Chondrocyte (in vitro differentiated cells): Measurements from ENCODE around the gene RNF213. TPM values are rescaled to one million over a fixed set of nuclear protein-coding genes. Genes with fewer than 3 reads are reported as not detected.

Source experiments
- DNase-seq: peaks from one replicate; pipeline ENCODE4 v3.0.0; 2021; ENCODE audit warnings: mixed read lengths, low spot score
- H3K27ac Mint-ChIP-seq: one replicate; pipeline ENCODE4 v1.8.0; 2021; ENCODE audit warnings: mild to moderate bottlenecking, moderate library complexity, mixed read lengths; ENCODE audit not compliant: unreplicated experiment
- H3K27me3 Mint-ChIP-seq: 2 replicates; pipeline ENCODE4 v1.8.0; 2021; ENCODE audit warnings: low read depth, mixed read lengths
- H3K36me3 Mint-ChIP-seq: 2 replicates; pipeline ENCODE4 v1.8.0; 2021; ENCODE audit warnings: low read depth, mixed read lengths
- H3K4me1 Mint-ChIP-seq: 2 replicates; pipeline ENCODE4 v1.8.0; 2021; ENCODE audit warnings: low read depth, mild to moderate bottlenecking, mixed read lengths
- H3K4me3 Mint-ChIP-seq: one replicate; pipeline ENCODE4 v1.8.0; 2021; ENCODE audit warnings: mild to moderate bottlenecking, moderate library complexity, mixed read lengths; ENCODE audit not compliant: unreplicated experiment
- H3K9me3 Mint-ChIP-seq: 2 replicates; pipeline ENCODE4 v1.8.0; 2021; ENCODE audit warnings: low read depth, mixed read lengths
- CTCF ChIP-seq: fragments of 200-600 bp; sonication (generic); IDR thresholded peaks from 2 replicates; pipeline ENCODE4 v1.5.0; 2021; ENCODE audit warnings: antibody characterized with exemption, mild to moderate bottlenecking, moderate library complexity
- total RNA-seq: library from RNA; stranded (reverse); gene quantifications from 3 replicates; pipeline ENCODE4 v1.2.1, GENCODE V29; 2021

RNF213 gene
- total RNA-seq, 1 donor from 2014 or later: 73.2 TPM

GRCh38 chr17:80372456-80372855 lies 111.8 kb downstream of the RNF213 start:
- H3K4me3 Mint-ChIP-seq: no peak overlapping the region
- no peaks in the 10 kb centered on the region for H3K4me1 Mint-ChIP-seq
- no peaks in the 10 kb centered on the region for H3K27me3 Mint-ChIP-seq

GRCh38 chr17:80372922-80373570 lies 112.4 kb downstream of the RNF213 start:
- no peaks in the 10 kb centered on the region for H3K27me3 Mint-ChIP-seq
- DNase-seq: peak; percentile 87
- H3K36me3 Mint-ChIP-seq: peaks cover 62% of the 10 kb centered on the region
- H3K9me3 Mint-ChIP-seq: no peaks in the 10 kb centered on the region
- H3K27ac Mint-ChIP-seq: no peak overlapping the region
- TF ChIP-seq CTCF: no peak
- H3K4me3 Mint-ChIP-seq: no peak overlapping the region
- H3K4me1 Mint-ChIP-seq: no peaks in the 10 kb centered on the region

More at GRCh38 chr17:80372456-80372855, 111.8 kb downstream of the RNF213 start:
- peaks cover 61% of the 10 kb centered on the region for H3K36me3 Mint-ChIP-seq
- no peak overlapping the region for H3K27ac Mint-ChIP-seq
- peak; percentile 59 for DNase-seq
- no peak for TF ChIP-seq CTCF
- H3K9me3 Mint-ChIP-seq: no peaks in the 10 kb centered on the region

DNA sequence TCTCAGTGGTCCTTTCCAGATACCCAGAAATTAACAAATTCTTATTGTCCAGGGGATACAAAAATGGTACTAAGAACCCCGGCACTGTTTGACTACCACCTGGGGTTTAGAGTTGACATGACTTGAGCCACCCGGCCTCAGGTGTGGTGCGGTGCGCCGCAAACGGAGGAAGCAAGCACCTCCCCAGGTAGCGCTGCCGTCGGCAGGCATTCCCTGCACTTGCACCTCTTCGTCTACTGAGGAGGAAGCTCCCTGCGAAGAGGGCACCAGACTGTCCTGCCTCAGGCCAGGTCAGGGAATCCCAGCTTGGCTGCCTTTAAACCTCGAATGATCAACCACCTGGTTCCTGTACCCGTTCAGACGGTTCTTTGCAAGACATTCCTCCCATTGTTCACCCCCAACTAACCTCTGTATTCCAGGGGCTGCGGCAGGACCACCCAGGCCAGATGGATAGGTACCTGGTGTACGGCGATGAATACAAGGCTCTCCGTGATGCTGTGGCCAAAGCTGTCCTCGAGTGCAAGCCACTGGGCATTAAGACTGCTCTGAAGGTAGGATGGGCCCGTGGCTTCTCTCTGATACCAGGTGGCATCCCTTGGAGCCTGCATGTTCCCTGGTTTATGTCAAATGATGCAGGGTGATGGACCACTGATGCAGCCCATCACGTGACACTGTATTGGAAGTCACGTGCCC lies 113.5 kb downstream of the RNF213 start:
- no peaks in the 10 kb centered on the region for H3K27me3 Mint-ChIP-seq
- no peak for TF ChIP-seq CTCF
- no peaks in the 10 kb centered on the region for H3K9me3 Mint-ChIP-seq
- H3K27ac Mint-ChIP-seq: no peak overlapping the region
- peak; percentile 81 for DNase-seq
- H3K36me3 Mint-ChIP-seq: peaks cover 67% of the 10 kb centered on the region
- H3K4me3 Mint-ChIP-seq: no peak overlapping the region
- H3K4me1 Mint-ChIP-seq: no peaks in the 10 kb centered on the region

GRCh38 chr17:80374732-80375585 lies 114.3 kb downstream of the RNF213 start:
- no peak for TF ChIP-seq CTCF
- Mint-ChIP-seq H3K27me3 (no peaks in the 10 kb centered on the region), H3K27ac (no peak overlapping the region), H3K4me1 (no peaks in the 10 kb centered on the region), H3K36me3 (peaks cover 62% of the 10 kb centered on the region), H3K4me3 (no peak overlapping the region), H3K9me3 (no peaks in the 10 kb centered on the region)
- peak; percentile 33 for DNase-seq

DNA sequence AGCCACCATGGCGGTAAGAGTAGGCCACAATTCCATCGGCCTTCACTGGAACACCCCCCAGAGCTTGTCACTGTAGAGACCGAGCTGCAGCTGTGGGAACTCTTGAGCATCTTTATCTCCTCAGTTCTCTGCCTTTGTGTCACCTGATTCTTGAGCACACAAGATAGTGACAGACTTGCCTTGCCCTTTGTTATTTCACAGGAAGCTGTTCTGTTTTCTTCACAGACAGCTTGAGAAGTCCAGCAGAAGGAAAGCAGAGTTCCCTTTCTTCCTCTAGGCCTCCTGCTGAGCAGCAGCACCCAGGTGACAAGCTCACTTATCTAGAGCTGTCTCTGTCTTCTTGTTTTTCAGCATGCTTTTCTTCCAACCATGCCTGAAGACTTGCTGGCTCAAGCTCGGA lies 115.9 kb downstream of the RNF213 start:
- TF ChIP-seq CTCF: no peak
- DNase-seq: no peak
- H3K27me3 Mint-ChIP-seq: no peaks in the 10 kb centered on the region
- no peak overlapping the region for H3K4me3 Mint-ChIP-seq
- H3K27ac Mint-ChIP-seq: no peak overlapping the region
- peaks cover 64% of the 10 kb centered on the region for H3K36me3 Mint-ChIP-seq
- H3K4me1 Mint-ChIP-seq: no peaks in the 10 kb centered on the region
- no peaks in the 10 kb centered on the region for H3K9me3 Mint-ChIP-seq
